Glutamatergic neuron (in vitro differentiated cells): ENCODE measurements around the gene CHRM2. TPM values are rescaled to one million over a fixed set of nuclear protein-coding genes. Genes with fewer than 3 reads are reported as not detected.

Experiments
- DNase-seq: peaks from one replicate; pipeline ENCODE4 v3.0.0; 2022
- H3K27ac Mint-ChIP-seq: one replicate; pipeline ENCODE4 v1.8.0; 2020; ENCODE audit warnings: mild to moderate bottlenecking, mixed read lengths, inconsistent platforms; ENCODE audit not compliant: unreplicated experiment
- H3K27me3 Mint-ChIP-seq: one replicate; pipeline ENCODE4 v1.8.0; 2020; ENCODE audit warnings: mild to moderate bottlenecking, moderate library complexity, mixed read lengths, inconsistent platforms; ENCODE audit not compliant: unreplicated experiment
- H3K36me3 Mint-ChIP-seq: one replicate; pipeline ENCODE4 v1.8.0; 2020; ENCODE audit warnings: mild to moderate bottlenecking, mixed read lengths, inconsistent platforms; ENCODE audit not compliant: unreplicated experiment
- H3K4me1 Mint-ChIP-seq: one replicate; pipeline ENCODE4 v1.8.0; 2020; ENCODE audit warnings: mild to moderate bottlenecking, low read depth, mixed read lengths, inconsistent platforms; ENCODE audit not compliant: unreplicated experiment
- H3K4me3 Mint-ChIP-seq: one replicate; pipeline ENCODE4 v1.8.0; 2020; ENCODE audit warnings: mild to moderate bottlenecking, mixed read lengths, inconsistent platforms; ENCODE audit not compliant: unreplicated experiment
- H3K9me3 Mint-ChIP-seq: one replicate; pipeline ENCODE4 v1.8.0; 2020; ENCODE audit warnings: mild to moderate bottlenecking, moderate library complexity, mixed read lengths, inconsistent platforms; ENCODE audit not compliant: unreplicated experiment
- total RNA-seq: library from RNA; stranded (reverse); fragmentation: NEBNext Ultra II Directional; extraction: Animal tissue kit (Norgen Biotek cat#: 25700); gene quantifications from one replicate; pipeline ENCODE4 v1.2.1, GENCODE V29; 2021; ENCODE audit not compliant: unreplicated experiment
- TF ChIP-seq, protein P1 (sequence below): fragments of 200-600 bp; sonication (generic); IDR thresholded peaks from one replicate; pipeline ENCODE4 v1.5.0; 2021; ENCODE audit not compliant: partially characterized antibody, unreplicated experiment

Gene CHRM2
- total RNA-seq, 1 donor from 2014 or later = not detected

DNA sequence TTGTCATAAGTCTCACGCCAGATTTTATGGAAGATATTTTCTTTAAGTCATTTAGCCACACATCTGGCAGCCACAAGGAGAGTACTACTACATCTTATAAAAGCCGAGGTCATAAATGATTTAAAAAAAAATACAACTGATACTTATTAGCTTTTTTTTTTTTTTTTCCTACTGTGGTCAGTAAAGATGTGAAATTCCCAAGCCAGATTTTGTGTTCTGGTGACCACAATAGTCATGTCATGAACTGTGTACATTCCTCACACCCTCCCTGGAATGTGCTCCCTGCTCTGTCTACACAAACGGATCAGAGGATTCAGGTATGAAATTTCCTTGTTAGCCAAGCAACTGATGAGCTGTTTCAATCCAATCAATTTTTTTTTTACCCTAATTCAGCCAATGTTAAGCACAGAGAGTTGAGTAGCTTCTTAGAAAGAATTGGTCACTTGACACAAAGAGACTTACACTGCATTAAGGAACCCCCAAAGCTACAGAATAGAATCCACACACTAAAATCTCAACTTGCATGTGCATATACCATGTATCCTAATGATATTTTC is 54.7 kb downstream of the CHRM2 start:
- Mint-ChIP-seq H3K36me3 (no peaks in the 10 kb centered on the region), H3K27ac (no peak overlapping the region), H3K4me3 (no peak overlapping the region), H3K27me3 (no peaks in the 10 kb centered on the region), H3K4me1 (no peaks in the 10 kb centered on the region), H3K9me3 (no peaks in the 10 kb centered on the region)
- no peak for DNase-seq
- TF ChIP-seq, protein P1, sequence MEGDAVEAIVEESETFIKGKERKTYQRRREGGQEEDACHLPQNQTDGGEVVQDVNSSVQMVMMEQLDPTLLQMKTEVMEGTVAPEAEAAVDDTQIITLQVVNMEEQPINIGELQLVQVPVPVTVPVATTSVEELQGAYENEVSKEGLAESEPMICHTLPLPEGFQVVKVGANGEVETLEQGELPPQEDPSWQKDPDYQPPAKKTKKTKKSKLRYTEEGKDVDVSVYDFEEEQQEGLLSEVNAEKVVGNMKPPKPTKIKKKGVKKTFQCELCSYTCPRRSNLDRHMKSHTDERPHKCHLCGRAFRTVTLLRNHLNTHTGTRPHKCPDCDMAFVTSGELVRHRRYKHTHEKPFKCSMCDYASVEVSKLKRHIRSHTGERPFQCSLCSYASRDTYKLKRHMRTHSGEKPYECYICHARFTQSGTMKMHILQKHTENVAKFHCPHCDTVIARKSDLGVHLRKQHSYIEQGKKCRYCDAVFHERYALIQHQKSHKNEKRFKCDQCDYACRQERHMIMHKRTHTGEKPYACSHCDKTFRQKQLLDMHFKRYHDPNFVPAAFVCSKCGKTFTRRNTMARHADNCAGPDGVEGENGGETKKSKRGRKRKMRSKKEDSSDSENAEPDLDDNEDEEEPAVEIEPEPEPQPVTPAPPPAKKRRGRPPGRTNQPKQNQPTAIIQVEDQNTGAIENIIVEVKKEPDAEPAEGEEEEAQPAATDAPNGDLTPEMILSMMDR = no peak

DNA sequence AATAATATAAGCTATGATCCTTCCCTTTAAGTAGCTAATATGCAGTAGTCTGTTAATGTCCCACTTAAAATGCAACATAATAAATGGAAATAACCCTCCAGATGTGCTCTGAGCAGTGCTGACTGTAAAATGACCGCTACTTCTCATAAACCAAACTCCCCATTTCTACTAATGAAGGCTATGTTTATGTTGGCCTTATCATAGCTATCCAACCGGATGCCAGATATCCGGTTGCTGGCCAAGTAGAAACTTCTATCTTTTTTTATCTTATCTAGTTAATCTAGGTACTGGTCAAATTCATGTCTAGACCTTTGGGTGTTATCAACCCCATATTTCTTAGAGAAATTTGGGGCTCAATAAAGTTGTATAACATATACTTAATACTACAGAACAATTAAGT is 56.6 kb downstream of the CHRM2 start:
- Mint-ChIP-seq H3K4me3 (no peak overlapping the region), H3K27ac (no peak overlapping the region), H3K9me3 (no peaks in the 10 kb centered on the region)

DNA sequence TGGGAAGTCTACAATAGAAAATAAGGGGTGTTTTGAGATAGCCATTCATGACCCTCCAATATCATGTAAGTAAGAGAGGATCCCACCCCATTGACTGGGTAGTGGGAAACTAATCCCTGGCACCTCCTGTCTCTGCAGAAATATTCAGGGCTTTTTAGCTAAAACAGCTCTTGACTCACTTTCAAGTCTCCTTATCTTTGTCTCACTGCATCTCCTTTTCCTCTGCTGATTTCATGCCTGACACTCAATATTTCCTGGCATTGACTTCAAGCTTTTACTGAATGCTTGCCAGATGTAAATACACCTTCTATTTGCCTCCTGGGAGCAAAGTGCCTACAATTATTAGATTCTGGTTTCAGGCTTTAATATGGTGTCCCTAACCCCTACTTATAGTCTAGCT is 57.1 kb downstream of the CHRM2 start:
- Mint-ChIP-seq H3K4me3 (no peak overlapping the region), H3K27ac (no peak overlapping the region), H3K27me3 (no peaks in the 10 kb centered on the region), H3K4me1 (no peaks in the 10 kb centered on the region), H3K9me3 (no peaks in the 10 kb centered on the region), H3K36me3 (no peaks in the 10 kb centered on the region)
- TF ChIP-seq, protein P1 = no peak
- no peak for DNase-seq

More for the DNA sequence above, 56.6 kb downstream of the CHRM2 start:
- DNase-seq = no peak
- H3K4me1 Mint-ChIP-seq = no peaks in the 10 kb centered on the region
- no peaks in the 10 kb centered on the region for H3K27me3 Mint-ChIP-seq
- TF ChIP-seq, protein P1 = no peak
- no peaks in the 10 kb centered on the region for H3K36me3 Mint-ChIP-seq

DNA sequence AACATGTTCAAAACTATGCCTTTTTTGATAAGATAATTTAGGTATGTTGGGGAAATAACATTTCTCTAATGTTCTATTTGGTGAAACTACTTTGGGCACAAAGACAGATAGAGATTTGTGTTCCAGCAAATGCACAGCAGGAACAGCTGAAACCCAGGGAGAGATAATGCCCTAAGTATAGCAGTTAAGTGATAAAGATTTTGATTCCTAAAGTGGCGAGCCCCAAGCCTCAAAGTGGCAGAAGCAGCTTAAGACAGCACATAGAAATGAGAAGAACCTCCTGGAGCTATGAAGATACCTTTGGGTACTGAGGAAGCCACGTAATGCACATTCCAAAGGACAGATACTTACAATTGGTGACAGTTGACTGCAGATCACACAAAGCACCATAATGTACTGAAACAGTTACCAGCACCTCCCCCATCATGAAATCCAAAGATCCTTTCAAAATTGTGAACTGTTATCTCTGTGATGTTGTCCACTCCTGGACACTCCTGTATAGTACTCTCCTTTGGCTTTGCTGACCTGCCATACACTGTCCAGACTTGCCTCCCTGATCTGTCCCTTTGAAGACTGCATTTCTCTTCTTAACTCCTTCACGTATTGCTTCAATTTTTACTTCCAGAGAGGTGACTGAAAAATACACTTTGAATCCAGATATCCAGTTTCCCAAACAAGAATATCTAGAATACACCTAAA is 62.9 kb downstream of the CHRM2 start:
- TF ChIP-seq, protein P1 = no peak
- H3K36me3 Mint-ChIP-seq = no peaks in the 10 kb centered on the region
- H3K27ac Mint-ChIP-seq = no peak overlapping the region
- H3K27me3 Mint-ChIP-seq = no peaks in the 10 kb centered on the region
- no peak overlapping the region for H3K4me3 Mint-ChIP-seq
- H3K9me3 Mint-ChIP-seq = no peaks in the 10 kb centered on the region
- no peaks in the 10 kb centered on the region for H3K4me1 Mint-ChIP-seq
- no peak for DNase-seq

GRCh38 chr7:136937436-136937835 is 69.0 kb downstream of the CHRM2 start:
- TF ChIP-seq, protein P1 = no peak
- H3K27ac Mint-ChIP-seq = no peak overlapping the region
- H3K27me3 Mint-ChIP-seq = no peaks in the 10 kb centered on the region
- DNase-seq = no peak
- no peaks in the 10 kb centered on the region for H3K4me1 Mint-ChIP-seq
- no peaks in the 10 kb centered on the region for H3K36me3 Mint-ChIP-seq
- H3K4me3 Mint-ChIP-seq = no peak overlapping the region
- no peaks in the 10 kb centered on the region for H3K9me3 Mint-ChIP-seq
